WTC11 (cell line): ENCODE data around the gene CDK8. TPM values are rescaled to one million over a fixed set of nuclear protein-coding genes. Genes with fewer than 3 reads are reported as not detected.

ENCODE experiments used
- ATAC-seq: fragments of 200-7000 bp; cut with Tn5 transposase; 2 replicates; pipeline ENCODE4 v1.10.0; 2021; ENCODE audit warnings: mild to moderate bottlenecking, moderate library complexity
- CTCF ChIA-PET: fragments of 300-600 bp; sonication (Branson Sonifier 250); formaldehyde crosslinking; loops from one replicate; lab custom pipeline; 2021; ENCODE audit warnings: antibody characterized with exemption; lab: Charles Lee
- POLR2A ChIA-PET: fragments of 350-600 bp; sonication (Branson Sonifier 250); formaldehyde crosslinking; loops from one replicate; lab custom pipeline; 2021; ENCODE audit warnings: antibody characterized with exemption; lab: Charles Lee
- DNase-seq: peaks from one replicate; pipeline ENCODE4 v3.0.0; 2021; ENCODE audit warnings: low spot score
- H3K27ac Mint-ChIP-seq: 2 replicates; pipeline ENCODE4 v1.8.0; 2021; ENCODE audit warnings: mixed read lengths
- H3K27me3 Mint-ChIP-seq: 2 replicates; pipeline ENCODE4 v1.8.0; 2021; ENCODE audit warnings: low read depth, mild to moderate bottlenecking, moderate library complexity, mixed read lengths
- H3K36me3 Mint-ChIP-seq: 2 replicates; pipeline ENCODE4 v1.8.0; 2021; ENCODE audit warnings: mixed read lengths
- H3K4me1 Mint-ChIP-seq: 2 replicates; pipeline ENCODE4 v1.8.0; 2022; ENCODE audit warnings: mixed read lengths
- H3K4me3 Mint-ChIP-seq: 2 replicates; pipeline ENCODE4 v1.8.0; 2021; ENCODE audit warnings: mild to moderate bottlenecking, moderate library complexity, mixed read lengths
- H3K9me3 Mint-ChIP-seq: 2 replicates; pipeline ENCODE4 v1.8.0; 2021; ENCODE audit warnings: mixed read lengths
- ATF6 ChIP-seq: sonication (generic); formaldehyde crosslinking; IDR thresholded peaks from 2 replicates; pipeline ENCODE4 v1.8.1; 2023; ENCODE audit warnings: mild to moderate bottlenecking, missing genetic modification reagents
- CREM ChIP-seq: sonication (generic); formaldehyde crosslinking; IDR thresholded peaks from 2 replicates; pipeline ENCODE4 v1.8.1; 2022; ENCODE audit warnings: mild to moderate bottlenecking, missing genetic modification reagents, moderate library complexity
- FOXJ3 ChIP-seq: sonication (generic); formaldehyde crosslinking; IDR thresholded peaks from 2 replicates; pipeline ENCODE4 v1.9.0; 2021; ENCODE audit warnings: missing genetic modification reagents, mild to moderate bottlenecking, borderline replicate concordance
- GRHL2 ChIP-seq: fragments of 250-450 bp; sonication (Bioruptor Pico); IDR thresholded peaks from 2 replicates; pipeline ENCODE4 v1.8.0; 2022; ENCODE audit warnings: mild to moderate bottlenecking, moderate library complexity; ENCODE audit not compliant: insufficient replicate concordance, severe bottlenecking
- HMGA2 ChIP-seq: fragments of 250-450 bp; sonication (Bioruptor Pico); IDR thresholded peaks from 2 replicates; pipeline ENCODE4 v1.4.0; 2021; ENCODE audit warnings: mild to moderate bottlenecking, moderate library complexity
- HMGXB4 ChIP-seq: sonication (generic); formaldehyde crosslinking; IDR thresholded peaks from 2 replicates; pipeline ENCODE4 v1.8.1; 2023; ENCODE audit warnings: mild to moderate bottlenecking, moderate library complexity, missing genetic modification reagents
- KAT7 ChIP-seq: sonication (generic); formaldehyde crosslinking; IDR thresholded peaks from 2 replicates; pipeline ENCODE4 v1.8.1; 2023; ENCODE audit warnings: missing genetic modification reagents, mild to moderate bottlenecking, borderline replicate concordance
- MLX ChIP-seq: sonication (generic); formaldehyde crosslinking; IDR thresholded peaks from 2 replicates; pipeline ENCODE4 v1.8.1; 2023; ENCODE audit warnings: mild to moderate bottlenecking, missing genetic modification reagents, moderate library complexity
- MXD4 ChIP-seq: fragments of 250-450 bp; sonication (Bioruptor Pico); IDR thresholded peaks from 2 replicates; pipeline ENCODE4 v1.8.0; 2021; ENCODE audit warnings: mild to moderate bottlenecking, moderate library complexity, borderline replicate concordance
- PRDM15 ChIP-seq: sonication (generic); formaldehyde crosslinking; IDR thresholded peaks from 2 replicates; pipeline ENCODE4 v1.8.0; 2022; ENCODE audit warnings: missing genetic modification reagents
- RELA ChIP-seq: sonication (generic); formaldehyde crosslinking; IDR thresholded peaks from 2 replicates; pipeline ENCODE4 v1.8.1; 2022; ENCODE audit warnings: missing genetic modification reagents, mild to moderate bottlenecking, borderline replicate concordance
- RORB ChIP-seq: fragments of 250-450 bp; sonication (Bioruptor Pico); IDR thresholded peaks from 2 replicates; pipeline ENCODE4 v1.9.0; 2021; ENCODE audit warnings: mild to moderate bottlenecking
- ZBTB21 ChIP-seq: sonication (generic); formaldehyde crosslinking; IDR thresholded peaks from 2 replicates; pipeline ENCODE4 v1.8.1; 2023; ENCODE audit warnings: mild to moderate bottlenecking, missing genetic modification reagents, borderline replicate concordance
- ZMAT4 ChIP-seq: fragments of 250-450 bp; sonication (Bioruptor Pico); IDR thresholded peaks from 2 replicates; pipeline ENCODE4 v1.9.0; 2021; ENCODE audit warnings: mild to moderate bottlenecking
- ZNF396 ChIP-seq: fragments of 250-450 bp; sonication (Bioruptor Pico); IDR thresholded peaks from 2 replicates; pipeline ENCODE4 v1.8.0; 2021; ENCODE audit warnings: mild to moderate bottlenecking, moderate library complexity, borderline replicate concordance
- total RNA-seq: library from RNA; stranded (reverse); gene quantifications from 3 replicates; pipeline ENCODE4 v1.2.3, GENCODE V29; 2021
- TF ChIP-seq, protein P1 (sequence below): fragments of 200-600 bp; IDR thresholded peaks from 2 replicates; pipeline ENCODE4 v1.8.0; 2022; ENCODE audit warnings: antibody characterized with exemption
- TF ChIP-seq, protein P2 (sequence below): sonication (generic); formaldehyde crosslinking; IDR thresholded peaks from 2 replicates; pipeline ENCODE4 v1.8.0; 2023; ENCODE audit warnings: missing genetic modification reagents

Gene CDK8
- total RNA-seq, 1 experiment from 2014 or later, result 21.4 TPM

DNA sequence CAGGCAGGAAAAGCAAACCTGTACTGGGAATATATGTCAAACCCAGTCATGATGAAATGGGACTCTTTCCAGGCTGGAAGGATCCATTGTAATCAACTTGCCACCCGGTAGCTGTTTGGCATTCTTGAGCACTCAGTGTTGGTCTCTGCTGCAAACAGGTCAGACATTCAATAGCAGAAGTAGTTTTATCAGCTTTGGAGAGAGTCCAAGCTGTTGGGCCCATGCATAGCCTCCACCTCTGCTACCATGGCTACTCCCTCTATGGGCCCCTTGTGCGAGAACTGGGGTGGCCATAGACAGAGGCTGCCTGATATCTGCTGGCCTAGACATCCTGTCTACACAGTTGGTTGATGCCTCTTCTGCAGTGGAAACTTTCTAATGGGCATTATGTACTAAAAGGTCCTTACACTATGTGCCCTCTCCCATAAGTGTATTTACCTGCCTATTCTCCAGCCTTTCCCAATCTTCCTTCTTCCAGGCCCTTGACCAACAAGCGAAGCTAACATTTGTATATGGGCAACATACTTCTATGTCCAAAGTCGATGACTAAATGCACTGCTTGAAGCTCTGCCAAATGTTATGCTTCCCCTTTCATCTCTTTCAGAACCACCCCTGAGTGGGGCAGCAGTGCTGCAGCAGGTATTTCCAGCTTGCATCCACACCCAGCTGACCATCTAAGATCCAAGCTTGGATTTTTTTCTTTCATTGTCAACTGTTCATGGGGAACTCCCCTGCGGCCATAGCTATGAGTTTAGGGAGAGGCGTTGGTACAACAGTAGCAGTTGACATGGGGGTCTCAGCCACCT, 26.6 kb upstream of the CDK8 start (continued):
- TF ChIP-seq, protein P1, sequence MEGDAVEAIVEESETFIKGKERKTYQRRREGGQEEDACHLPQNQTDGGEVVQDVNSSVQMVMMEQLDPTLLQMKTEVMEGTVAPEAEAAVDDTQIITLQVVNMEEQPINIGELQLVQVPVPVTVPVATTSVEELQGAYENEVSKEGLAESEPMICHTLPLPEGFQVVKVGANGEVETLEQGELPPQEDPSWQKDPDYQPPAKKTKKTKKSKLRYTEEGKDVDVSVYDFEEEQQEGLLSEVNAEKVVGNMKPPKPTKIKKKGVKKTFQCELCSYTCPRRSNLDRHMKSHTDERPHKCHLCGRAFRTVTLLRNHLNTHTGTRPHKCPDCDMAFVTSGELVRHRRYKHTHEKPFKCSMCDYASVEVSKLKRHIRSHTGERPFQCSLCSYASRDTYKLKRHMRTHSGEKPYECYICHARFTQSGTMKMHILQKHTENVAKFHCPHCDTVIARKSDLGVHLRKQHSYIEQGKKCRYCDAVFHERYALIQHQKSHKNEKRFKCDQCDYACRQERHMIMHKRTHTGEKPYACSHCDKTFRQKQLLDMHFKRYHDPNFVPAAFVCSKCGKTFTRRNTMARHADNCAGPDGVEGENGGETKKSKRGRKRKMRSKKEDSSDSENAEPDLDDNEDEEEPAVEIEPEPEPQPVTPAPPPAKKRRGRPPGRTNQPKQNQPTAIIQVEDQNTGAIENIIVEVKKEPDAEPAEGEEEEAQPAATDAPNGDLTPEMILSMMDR, result no peak
- TF ChIP-seq ATF6 (CRISPR knock-in tag), result no peak

GRCh38 chr13:26228096-26228495, 25.8 kb upstream of the CDK8 start:
- Mint-ChIP-seq H3K27ac (no peak overlapping the region), H3K4me1 (0 out of 2 replicates have a peak, but pooled peaks cover 4% of the 10 kb centered on the region), H3K4me3 (no peak overlapping the region), H3K36me3 (no peaks in the 10 kb centered on the region), H3K27me3 (peaks cover 17% of the 10 kb centered on the region), H3K9me3 (no peaks in the 10 kb centered on the region)
- TF ChIP-seq CREM (CRISPR knock-in tag) (no peak), HMGXB4 (CRISPR knock-in tag) (no peak), RORB (CRISPR knock-in tag) (no peak), ZMAT4 (no peak), MLX (CRISPR knock-in tag) (no peak), GRHL2 (CRISPR knock-in tag) (no peak), PRDM15 (CRISPR knock-in tag) (no peak), KAT7 (no peak), MXD4 (CRISPR knock-in tag) (no peak), RELA (CRISPR knock-in tag) (no peak), FOXJ3 (CRISPR knock-in tag) (no peak), ZBTB21 (CRISPR knock-in tag) (no peak), HMGA2 (CRISPR knock-in tag) (no peak), ZNF396 (CRISPR knock-in tag) (no peak), ATF6 (CRISPR knock-in tag) (no peak)
- TF ChIP-seq, protein P2, sequence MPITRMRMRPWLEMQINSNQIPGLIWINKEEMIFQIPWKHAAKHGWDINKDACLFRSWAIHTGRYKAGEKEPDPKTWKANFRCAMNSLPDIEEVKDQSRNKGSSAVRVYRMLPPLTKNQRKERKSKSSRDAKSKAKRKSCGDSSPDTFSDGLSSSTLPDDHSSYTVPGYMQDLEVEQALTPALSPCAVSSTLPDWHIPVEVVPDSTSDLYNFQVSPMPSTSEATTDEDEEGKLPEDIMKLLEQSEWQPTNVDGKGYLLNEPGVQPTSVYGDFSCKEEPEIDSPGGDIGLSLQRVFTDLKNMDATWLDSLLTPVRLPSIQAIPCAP (CRISPR knock-in tag), result no peak
- ChIA-PET CTCF (no interaction called here), POLR2A (no interaction called here)
- DNase-seq (no peak), ATAC-seq (no peak)
